ENCODE results near the gene RSPH6A.
"Not testable (repeated sequence)": the region's sequence is repeated elsewhere in the genome, so short reads cannot be mapped to it uniquely, and the experiment has no call there.

Gene RSPH6A

GRCh38 chr19:45801603-45802175 is 13.4 kb downstream of the RSPH6A start:
- no peak for DNase-seq (ENCODE audit: low read depth, low spot score)

- DNase-seq (ENCODE audit: low read depth, low spot score) = no peak
These were observed 15.0 kb downstream of the RSPH6A start for GRCh38 chr19:45800070-45800553.

GRCh38 chr19:45799541-45799940 is 15.6 kb downstream of the RSPH6A start:
- DNase-seq (ENCODE audit: low read depth, low spot score) = not testable (repeated sequence)

- no peak for DNase-seq (ENCODE audit: low read depth, low spot score)
These were observed 16.1 kb downstream of the RSPH6A start for GRCh38 chr19:45798995-45799517.

- DNase-seq (ENCODE audit: low read depth, low spot score) = no peak
These were observed 20.5 kb downstream of the RSPH6A start for GRCh38 chr19:45794627-45795026.

- no peak for DNase-seq (ENCODE audit: low read depth, low spot score)
These were observed 21.2 kb downstream of the RSPH6A start for GRCh38 chr19:45793876-45794275.

GRCh38 chr19:45793178-45793564 is 21.9 kb downstream of the RSPH6A start:
- DNase-seq (ENCODE audit: low read depth, low spot score) = no peak

- peak; percentile 94 for DNase-seq (ENCODE audit: low read depth, low spot score)
These were observed 22.5 kb downstream of the RSPH6A start, which contains the start of gene DMWD for GRCh38 chr19:45792470-45793177. Gene DMWD (minus strand): TSS chr19:45792845. CDS start chr19:45792756, 89 bp downstream.

- DNase-seq (ENCODE audit: low read depth, low spot score) = no peak
These were observed 23.2 kb downstream of the RSPH6A start for GRCh38 chr19:45791744-45792469.

- DNase-seq (ENCODE audit: low read depth, low spot score) = no peak
These were observed 24.2 kb downstream of the RSPH6A start for GRCh38 chr19:45790942-45791341.

GRCh38 chr19:45789035-45789786 is 25.9 kb downstream of the RSPH6A start:
- no peak for DNase-seq (ENCODE audit: low read depth, low spot score)

GRCh38 chr19:45786533-45786894 is 28.6 kb downstream of the RSPH6A start:
- no peak for DNase-seq (ENCODE audit: low read depth, low spot score)

GRCh38 chr19:45785781-45786532 is 29.2 kb downstream of the RSPH6A start:
- no peak for DNase-seq (ENCODE audit: low read depth, low spot score)

- no peak for DNase-seq (ENCODE audit: low read depth, low spot score)
These were observed 30.0 kb downstream of the RSPH6A start for GRCh38 chr19:45785097-45785496.

- DNase-seq (ENCODE audit: low read depth, low spot score) = no peak
These were observed 31.0 kb downstream of the RSPH6A start for GRCh38 chr19:45784096-45784495.

GRCh38 chr19:45782820-45783785 is 32.0 kb downstream of the RSPH6A start:
- DNase-seq (ENCODE audit: low read depth, low spot score) = no peak

GRCh38 chr19:45782162-45782691 is 32.9 kb downstream of the RSPH6A start, which contains the start of gene DMPK:
Gene DMPK (minus strand): TSS chr19:45782490. CDS start chr19:45782352, 138 bp downstream.
- no peak for DNase-seq (ENCODE audit: low read depth, low spot score)

- no peak for DNase-seq (ENCODE audit: low read depth, low spot score)
These were observed 33.6 kb downstream of the RSPH6A start for GRCh38 chr19:45781214-45782161.
